ENCODE data around the gene SLC16A13. TPM values are rescaled to one million over a fixed set of nuclear protein-coding genes. Genes with fewer than 3 reads are reported as not detected.

SLC16A13 gene
- total RNA-seq, 1 donor from 2014 or later, result 2.9 TPM

- Mint-ChIP-seq H3K27ac (ENCODE audit: unreplicated experiment) (no peak overlapping the region), H3K36me3 (ENCODE audit: unreplicated experiment) (peaks cover 7% of the 10 kb centered on the region), H3K27me3 (ENCODE audit: unreplicated experiment) (peaks cover 2% of the 10 kb centered on the region), H3K4me3 (ENCODE audit: unreplicated experiment) (no peak overlapping the region), H3K4me1 (ENCODE audit: low read depth, unreplicated experiment) (no peaks in the 10 kb centered on the region), H3K9me3 (ENCODE audit: unreplicated experiment) (peaks cover 5% of the 10 kb centered on the region)
- TF ChIP-seq, protein P1, sequence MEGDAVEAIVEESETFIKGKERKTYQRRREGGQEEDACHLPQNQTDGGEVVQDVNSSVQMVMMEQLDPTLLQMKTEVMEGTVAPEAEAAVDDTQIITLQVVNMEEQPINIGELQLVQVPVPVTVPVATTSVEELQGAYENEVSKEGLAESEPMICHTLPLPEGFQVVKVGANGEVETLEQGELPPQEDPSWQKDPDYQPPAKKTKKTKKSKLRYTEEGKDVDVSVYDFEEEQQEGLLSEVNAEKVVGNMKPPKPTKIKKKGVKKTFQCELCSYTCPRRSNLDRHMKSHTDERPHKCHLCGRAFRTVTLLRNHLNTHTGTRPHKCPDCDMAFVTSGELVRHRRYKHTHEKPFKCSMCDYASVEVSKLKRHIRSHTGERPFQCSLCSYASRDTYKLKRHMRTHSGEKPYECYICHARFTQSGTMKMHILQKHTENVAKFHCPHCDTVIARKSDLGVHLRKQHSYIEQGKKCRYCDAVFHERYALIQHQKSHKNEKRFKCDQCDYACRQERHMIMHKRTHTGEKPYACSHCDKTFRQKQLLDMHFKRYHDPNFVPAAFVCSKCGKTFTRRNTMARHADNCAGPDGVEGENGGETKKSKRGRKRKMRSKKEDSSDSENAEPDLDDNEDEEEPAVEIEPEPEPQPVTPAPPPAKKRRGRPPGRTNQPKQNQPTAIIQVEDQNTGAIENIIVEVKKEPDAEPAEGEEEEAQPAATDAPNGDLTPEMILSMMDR (IDR thresholded peaks at IDR 0.05; ENCODE audit: partially characterized antibody, unreplicated experiment), result no peak
- DNase-seq, result no peak
Measured at GRCh38 chr17:7077911-7078546, 42.2 kb downstream of the SLC16A13 start.

DNA sequence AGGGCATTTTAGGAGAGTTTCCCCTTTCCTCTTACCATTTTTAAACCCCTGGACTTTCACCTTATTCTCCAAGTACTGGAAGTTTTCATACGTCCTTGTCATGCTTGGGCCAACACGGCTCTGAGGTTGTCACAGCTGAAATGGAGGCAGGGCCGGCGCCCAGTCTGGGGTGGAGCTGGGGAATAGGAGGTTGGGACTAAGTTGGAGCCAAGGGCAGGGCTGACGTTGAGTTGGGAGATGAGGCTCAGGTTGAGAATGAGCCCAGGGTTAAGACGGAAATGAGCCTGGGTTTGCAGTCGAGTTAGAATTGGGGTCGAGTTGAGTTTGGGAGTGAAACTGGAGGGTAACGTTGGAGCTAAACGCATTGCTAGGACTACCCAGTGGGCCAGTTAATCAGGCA lies 42.9 kb downstream of the SLC16A13 start:
- TF ChIP-seq, protein P1 (IDR thresholded peaks at IDR 0.05; ENCODE audit: partially characterized antibody, unreplicated experiment), result no peak
- Mint-ChIP-seq H3K27ac (ENCODE audit: unreplicated experiment) (no peak overlapping the region), H3K36me3 (ENCODE audit: unreplicated experiment) (peaks cover 7% of the 10 kb centered on the region), H3K4me1 (ENCODE audit: low read depth, unreplicated experiment) (no peaks in the 10 kb centered on the region), H3K9me3 (ENCODE audit: unreplicated experiment) (peaks cover 5% of the 10 kb centered on the region), H3K27me3 (ENCODE audit: unreplicated experiment) (peaks cover 2% of the 10 kb centered on the region), H3K4me3 (ENCODE audit: unreplicated experiment) (no peak overlapping the region)
- no peak for DNase-seq

GRCh38 chr17:7079581-7080455 lies 44.0 kb downstream of the SLC16A13 start, which contains the start of gene CLEC10A:
CLEC10A (minus strand) TSS chr17:7080251; CDS start chr17:7078812, 1,439 bp downstream.
- Mint-ChIP-seq H3K4me1 (ENCODE audit: low read depth, unreplicated experiment) (no peaks in the 10 kb centered on the region), H3K4me3 (ENCODE audit: unreplicated experiment) (no peak within 1 kb of the TSS), H3K36me3 (ENCODE audit: unreplicated experiment) (peaks cover 7% of the 10 kb centered on the region), H3K9me3 (ENCODE audit: unreplicated experiment) (peaks cover 5% of the 10 kb centered on the region), H3K27me3 (ENCODE audit: unreplicated experiment) (peaks cover 2% of the 10 kb centered on the region), H3K27ac (ENCODE audit: unreplicated experiment) (no peak within 1 kb of the TSS)
- no peak for DNase-seq
- TF ChIP-seq, protein P1 (IDR thresholded peaks at IDR 0.05; ENCODE audit: partially characterized antibody, unreplicated experiment), result no peak

GRCh38 chr17:7080456-7081041 lies 44.7 kb downstream of the SLC16A13 start:
- Mint-ChIP-seq H3K36me3 (ENCODE audit: unreplicated experiment) (peaks cover 7% of the 10 kb centered on the region), H3K27ac (ENCODE audit: unreplicated experiment) (no peak overlapping the region), H3K4me3 (ENCODE audit: unreplicated experiment) (no peak overlapping the region), H3K27me3 (ENCODE audit: unreplicated experiment) (peaks cover 2% of the 10 kb centered on the region), H3K4me1 (ENCODE audit: low read depth, unreplicated experiment) (no peaks in the 10 kb centered on the region), H3K9me3 (ENCODE audit: unreplicated experiment) (peaks cover 5% of the 10 kb centered on the region)
- DNase-seq, result no peak
- TF ChIP-seq, protein P1 (IDR thresholded peaks at IDR 0.05; ENCODE audit: partially characterized antibody, unreplicated experiment), result no peak
